Measurements from ENCODE around the gene RAB9A. TPM values are rescaled to one million over a fixed set of nuclear protein-coding genes. Genes with fewer than 3 reads are reported as not detected.

RAB9A gene
- total and polyA plus RNA-seq, 2 of the 8 experiments (the other 6 are each of a cell fraction or from before 2014, with no cell fraction given) = 21.8 to 34.0 TPM

DNA sequence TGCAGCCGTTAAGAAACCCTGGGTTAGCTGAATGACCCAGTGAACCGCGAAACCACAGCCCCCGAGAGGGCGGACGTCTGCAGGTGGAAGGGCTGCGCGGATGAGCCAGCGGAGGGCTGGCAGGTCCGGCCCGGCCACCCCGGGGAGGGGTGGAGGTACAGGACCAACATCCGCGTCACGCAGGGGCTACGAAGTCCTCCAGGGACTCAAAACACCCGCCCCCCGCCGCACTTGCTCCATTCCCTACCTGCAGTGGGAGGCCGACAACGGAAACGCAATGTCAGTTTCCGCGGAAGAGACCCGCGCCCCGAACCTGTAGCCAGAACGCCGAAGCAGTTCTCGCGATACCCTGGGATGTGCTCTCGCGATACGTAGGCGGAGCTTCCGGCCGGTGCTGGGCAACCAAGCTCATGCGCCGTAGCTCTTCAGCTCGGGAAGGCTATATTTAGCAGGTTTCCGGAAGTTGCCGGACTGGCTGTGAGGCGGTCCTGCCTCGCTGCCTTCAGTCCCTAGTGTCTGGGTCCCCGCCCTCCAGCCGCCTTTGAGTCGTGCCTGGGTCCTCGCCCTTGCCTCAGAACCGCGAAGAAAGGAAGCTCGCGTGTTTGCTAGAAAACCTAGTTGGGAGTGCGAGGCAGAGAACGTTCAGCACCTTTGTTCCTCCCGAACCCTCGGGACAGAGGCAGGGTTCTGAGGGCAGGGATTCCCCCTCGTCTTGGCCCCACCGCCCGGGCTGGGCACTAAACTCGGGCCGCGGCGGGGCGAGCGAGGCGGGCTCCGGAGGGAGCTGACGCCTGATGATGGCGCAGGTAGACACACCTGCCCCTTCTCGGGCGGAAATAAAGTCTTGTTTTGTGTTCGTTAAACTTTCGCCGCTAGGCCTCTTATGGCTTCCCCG is 45.6 kb downstream of the RAB9A start, which contains the start of the genes OFD1 and TRAPPC2:
Gene OFD1 (plus strand): TSS at position 471 of the 895 bp plus-strand sequence. CDS start 324 bp downstream, at position 795.
Gene TRAPPC2 (minus strand): TSS at position 343 of the 895 bp plus-strand sequence. CDS start 14,657 bp downstream, outside the sequence.
- ChIA-PET CTCF (ENCODE audit: partially characterized antibody) (interaction anchor here (0.5 to 1.7 kb wide), 6 partner anchors 9 to 297 kb away, joined by 3 to 4 read pairs (median 4); no protein-coding TSS in a partner anchor), POLR2A (ENCODE audit: partially characterized antibody) (interaction anchor here (0.6 to 3.1 kb wide), 23 partner anchors 10 to 942 kb away, joined by 3 to 20 read pairs (median 4); partner anchors contain the start of genes GEMIN8, RAB9A and TCEANC)
- Histone ChIP-seq H2AFZ (ENCODE audit: low read length) (0 out of 2 replicates have a peak within 1 kb of the TSS, but pooled peaks have one; percentile 18), H2BK15ac (ENCODE audit: low read length) (0 out of 2 replicates have a peak within 1 kb of the TSS, but pooled peaks have one; percentile 46), H4K91ac (replicated peaks; ENCODE audit: insufficient read length, low read length) (no peak within 1 kb of the TSS), H3K4me3 (ENCODE audit: extremely low read depth in 1 of 4, insufficient read depth in 2 of 4, low read depth in 3 of 4, low read length in 4 of 4) (peak within 1 kb of the TSS; percentile 80 to 92 (median 86)), H3K23me2 (ENCODE audit: low read depth, low read length) (no peaks in the 10 kb centered on the region), H3K4me1 (replicated peaks in 1 of 4; ENCODE audit: control insufficient read depth in 3 of 4, insufficient read depth in 4 of 4, low read length in 3 of 4) (no peaks in the 10 kb centered on the region), H3K36me3 (ENCODE audit: control insufficient read depth in 2 of 4, insufficient read depth in 4 of 4, low read length in 3 of 4) (peaks cover 0 to 29% (median 2%) of the 10 kb centered on the region in 4 experiments; a peak in 4 of 8 replicates), H3K79me2 (ENCODE audit: control insufficient read depth in 1 of 2, insufficient read depth in 2 of 2, low read length in 2 of 2) (peaks cover 0 to 42% of the 10 kb centered on the region in 2 experiments; a peak in 3 of 4 replicates), H3K9me3 (ENCODE audit: insufficient read depth in 2 of 2, low read depth in 1 of 2, low read length in 1 of 2) (no peaks in the 10 kb centered on the region), H2AK5ac (ENCODE audit: low read depth, low read length) (no peak within 1 kb of the TSS), H4K20me1 (replicated peaks in 1 of 2; ENCODE audit: control insufficient read depth in 1 of 2, insufficient read depth in 2 of 2, low read length in 2 of 2) (no peaks in the 10 kb centered on the region), H3K14ac (ENCODE audit: insufficient read length) (no peak within 1 kb of the TSS), H3K27me3 (replicated peaks in 1 of 4; ENCODE audit: control insufficient read depth in 3 of 4, extremely low read depth in 1 of 4, insufficient read depth in 3 of 4, low read length in 3 of 4) (no peaks in the 10 kb centered on the region), H3K56ac (replicated peaks; ENCODE audit: insufficient read length, low read depth, low read length) (peak within 1 kb of the TSS; percentile 86), H2BK120ac (replicated peaks; ENCODE audit: low read depth, low read length) (peak within 1 kb of the TSS; percentile 43), H3K9ac (replicated peaks in 1 of 4; ENCODE audit: extremely low read depth in 1 of 4, low read depth in 3 of 4, low read length in 3 of 4) (peak within 1 kb of the TSS; percentile 94 to 99 (median 96)), H3K27ac (ENCODE audit: low read depth, low read length) (peak within 1 kb of the TSS; percentile 94), H3K18ac (ENCODE audit: extremely low read depth, low read length) (peak within 1 kb of the TSS; percentile 87), H3K79me1 (ENCODE audit: low read depth, low read length) (0 out of 2 replicates have a peak, but pooled peaks cover 3% of the 10 kb centered on the region), H3K4me2 (ENCODE audit: insufficient read depth in 1 of 2, low read depth in 2 of 2, low read length in 2 of 2) (peak within 1 kb of the TSS; percentile 65 to 76), H3K4ac (replicated peaks; ENCODE audit: insufficient read length, low read depth, low read length) (peak within 1 kb of the TSS; percentile 85), H3K23ac (ENCODE audit: insufficient read length) (no peak within 1 kb of the TSS), H2BK20ac (ENCODE audit: low read length) (no peak within 1 kb of the TSS), H2BK5ac (ENCODE audit: low read depth, low read length) (peak within 1 kb of the TSS; percentile 88), H4K5ac (ENCODE audit: insufficient read length, low read depth, low read length) (peak within 1 kb of the TSS; percentile 94), H4K8ac (ENCODE audit: extremely low read depth, insufficient read depth, low read length) (peak within 1 kb of the TSS; percentile 97), H2BK12ac (ENCODE audit: low read depth, low read length) (no peak within 1 kb of the TSS)
- FAIRE-seq (peak; percentile 81), DNase-seq (ENCODE audit: low read depth in 1 of 2, low spot score in 2 of 2) (peak; percentile 82 to 88)
- 3% methylated on average over 47 of the region's 75 CpGs; no CpG with 5 or more reads in 1 of the 2 experiments for WGBS, 2 experiments (ENCODE audit: extremely low coverage in 1 of 2, insufficient coverage in 1 of 2, insufficient read length in 1 of 2, insufficient replicate concordance in 2 of 2, low coverage in 1 of 2, low lambda C conversion rate in 2 of 2, missing lambda C conversion rate in 1 of 2)
- TF ChIP-seq CHD2 (IDR thresholded peaks at IDR 0.05; ENCODE audit: low read length) (peak; percentile 98), JUND (IDR thresholded peaks at IDR 0.05; ENCODE audit: low read length) (no peak), BACH1 (IDR thresholded peaks at IDR 0.05; ENCODE audit: low read length) (no peak), NANOG (IDR thresholded peaks at IDR 0.05; ENCODE audit: insufficient read depth, low read depth, low read length, poor library complexity, severe bottlenecking) (no peak), NRF1 (IDR thresholded peaks at IDR 0.05; ENCODE audit: low read depth, low read length) (no peak), HDAC6 (IDR thresholded peaks at IDR 0.05; ENCODE audit: low read depth, low read length) (no peak), YY1 (IDR thresholded peaks at IDR 0.05; ENCODE audit: low read depth, low read length) (no peak), RXRA (IDR thresholded peaks at IDR 0.05; ENCODE audit: insufficient read depth, low read depth, low read length) (no peak), CREB1 (IDR thresholded peaks at IDR 0.05) (peak; percentile 86), PHF8 (conservative IDR thresholded peaks at IDR 0.05; ENCODE audit: low read depth, low read length) (peak; percentile 92)

Data from H1 (cell line).